Astrocyte of the spinal cord (primary cell): ENCODE data around the gene VAMP8.

Source experiments
- DNase-seq: peaks from one replicate; pipeline ENCODE4 v3.0.0; 2011; ENCODE audit warnings: low read depth, low spot score
- H3K4me3 ChIP-seq: 2 replicates; pipeline ENCODE4 v1.5.1; 2011; ENCODE audit warnings: low read depth, mild to moderate bottlenecking, low read length, moderate library complexity
- in situ Hi-C: cut with HindIII; loops from 2 replicates; pipeline ENCODE4 v1.10.0; 2017; ENCODE audit warnings: low sequenced_read_pairs
- TF ChIP-seq, protein P1 (sequence below): IDR thresholded peaks from 2 replicates; pipeline ENCODE4 v1.5.1; 2012; ENCODE audit warnings: low read depth, mild to moderate bottlenecking, low read length, inconsistent platforms

Gene VAMP8

DNA sequence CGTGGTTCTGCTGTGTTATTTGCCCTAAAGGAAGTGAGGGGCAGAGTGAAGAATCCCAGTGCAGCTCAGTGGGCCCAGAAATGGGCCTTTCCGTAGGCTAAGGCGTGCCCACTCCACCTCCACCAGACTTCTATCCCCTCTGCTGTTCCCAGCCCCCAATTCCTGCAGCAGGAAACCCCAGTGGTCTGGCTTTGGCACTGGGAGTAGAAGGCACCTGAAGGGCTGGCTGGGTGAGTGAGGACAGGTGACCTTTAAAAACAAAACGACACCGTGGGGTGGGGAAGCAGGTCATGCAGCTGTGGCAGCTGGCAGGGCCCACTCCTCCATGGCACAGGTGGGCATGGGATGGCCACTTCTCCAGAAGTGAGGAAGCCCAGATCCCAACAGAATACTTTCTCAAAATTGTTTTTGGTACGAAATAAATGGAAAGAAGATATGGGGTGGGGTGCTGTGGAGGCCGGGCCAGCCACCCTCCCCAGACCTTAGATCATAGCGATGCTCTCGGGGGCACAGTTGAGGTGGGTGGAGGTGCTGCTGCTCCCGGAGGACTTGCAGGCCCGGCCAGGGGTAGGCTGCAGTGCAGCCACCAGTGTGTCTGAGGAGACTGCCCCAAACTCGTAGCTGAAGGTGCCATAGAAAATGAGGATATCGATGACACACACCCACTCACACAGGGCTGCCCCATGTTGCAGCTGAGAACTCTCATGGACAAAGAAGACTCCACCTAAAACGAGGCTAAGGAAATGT, 21.4 kb downstream of the VAMP8 start:
- TF ChIP-seq, protein P1, sequence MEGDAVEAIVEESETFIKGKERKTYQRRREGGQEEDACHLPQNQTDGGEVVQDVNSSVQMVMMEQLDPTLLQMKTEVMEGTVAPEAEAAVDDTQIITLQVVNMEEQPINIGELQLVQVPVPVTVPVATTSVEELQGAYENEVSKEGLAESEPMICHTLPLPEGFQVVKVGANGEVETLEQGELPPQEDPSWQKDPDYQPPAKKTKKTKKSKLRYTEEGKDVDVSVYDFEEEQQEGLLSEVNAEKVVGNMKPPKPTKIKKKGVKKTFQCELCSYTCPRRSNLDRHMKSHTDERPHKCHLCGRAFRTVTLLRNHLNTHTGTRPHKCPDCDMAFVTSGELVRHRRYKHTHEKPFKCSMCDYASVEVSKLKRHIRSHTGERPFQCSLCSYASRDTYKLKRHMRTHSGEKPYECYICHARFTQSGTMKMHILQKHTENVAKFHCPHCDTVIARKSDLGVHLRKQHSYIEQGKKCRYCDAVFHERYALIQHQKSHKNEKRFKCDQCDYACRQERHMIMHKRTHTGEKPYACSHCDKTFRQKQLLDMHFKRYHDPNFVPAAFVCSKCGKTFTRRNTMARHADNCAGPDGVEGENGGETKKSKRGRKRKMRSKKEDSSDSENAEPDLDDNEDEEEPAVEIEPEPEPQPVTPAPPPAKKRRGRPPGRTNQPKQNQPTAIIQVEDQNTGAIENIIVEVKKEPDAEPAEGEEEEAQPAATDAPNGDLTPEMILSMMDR = no peak
- in situ Hi-C loops = no loop called here
- DNase-seq = no peak
- no peak overlapping the region for H3K4me3 ChIP-seq

DNA sequence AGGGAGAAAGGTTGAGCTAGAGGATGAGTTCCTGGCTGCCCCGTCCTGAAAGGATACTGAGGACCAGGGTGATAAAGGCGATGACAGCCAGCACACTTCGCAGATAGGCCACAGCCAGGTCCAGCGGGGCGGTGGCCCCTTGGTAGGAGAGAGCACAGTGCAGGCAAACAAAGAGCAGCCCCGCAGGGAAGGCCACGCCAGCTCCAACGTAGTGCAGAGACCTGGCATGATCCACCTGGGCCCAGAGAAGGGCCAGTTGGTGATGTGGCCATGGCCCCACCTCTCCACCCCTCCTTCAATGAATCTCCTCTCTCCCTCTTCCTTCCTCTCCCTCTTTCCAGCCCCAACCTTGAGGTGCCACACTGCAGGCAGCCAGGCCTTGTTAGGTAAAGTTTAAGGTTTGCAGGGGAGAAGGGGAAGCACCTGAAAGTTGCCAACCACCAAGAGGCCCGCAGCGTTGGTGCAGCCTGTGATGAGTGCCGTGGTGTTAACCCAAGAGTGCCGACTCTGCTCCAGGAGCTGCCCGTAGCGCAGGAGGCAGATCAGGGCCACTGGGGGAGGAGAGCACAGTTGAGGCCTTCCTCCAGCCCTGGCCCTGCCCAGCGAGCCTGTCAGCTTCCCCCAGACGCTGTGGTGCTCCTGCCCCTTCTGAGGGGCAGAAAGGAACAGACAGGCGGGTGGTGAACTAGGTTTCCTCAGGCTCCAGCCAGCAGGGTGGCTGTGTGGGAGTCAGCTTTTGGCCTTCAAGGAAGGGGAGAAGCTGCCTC, 22.3 kb downstream of the VAMP8 start:
- no peak for DNase-seq
- no peak overlapping the region for H3K4me3 ChIP-seq
- in situ Hi-C loops = no loop called here
- TF ChIP-seq, protein P1 = no peak

DNA sequence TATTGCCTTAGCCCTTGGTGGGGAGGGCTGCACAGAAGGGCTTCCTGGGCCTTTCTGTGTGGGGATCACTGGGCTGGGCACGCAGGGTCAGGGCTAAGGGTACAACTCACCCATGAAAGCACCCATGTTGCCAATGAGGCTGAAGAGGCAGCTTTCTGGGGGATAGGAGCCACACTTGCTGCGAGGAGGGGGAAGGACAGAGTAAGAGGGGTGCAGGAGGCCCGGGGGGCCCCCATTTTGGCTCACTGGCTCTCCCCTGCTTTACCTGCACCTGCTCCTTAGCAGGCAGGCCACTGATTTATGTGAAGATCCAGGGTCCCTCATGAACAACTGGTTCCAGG, 22.8 kb downstream of the VAMP8 start:
- TF ChIP-seq, protein P1 = no peak
- in situ Hi-C loops = no loop called here
- DNase-seq = no peak
- no peak overlapping the region for H3K4me3 ChIP-seq

DNA sequence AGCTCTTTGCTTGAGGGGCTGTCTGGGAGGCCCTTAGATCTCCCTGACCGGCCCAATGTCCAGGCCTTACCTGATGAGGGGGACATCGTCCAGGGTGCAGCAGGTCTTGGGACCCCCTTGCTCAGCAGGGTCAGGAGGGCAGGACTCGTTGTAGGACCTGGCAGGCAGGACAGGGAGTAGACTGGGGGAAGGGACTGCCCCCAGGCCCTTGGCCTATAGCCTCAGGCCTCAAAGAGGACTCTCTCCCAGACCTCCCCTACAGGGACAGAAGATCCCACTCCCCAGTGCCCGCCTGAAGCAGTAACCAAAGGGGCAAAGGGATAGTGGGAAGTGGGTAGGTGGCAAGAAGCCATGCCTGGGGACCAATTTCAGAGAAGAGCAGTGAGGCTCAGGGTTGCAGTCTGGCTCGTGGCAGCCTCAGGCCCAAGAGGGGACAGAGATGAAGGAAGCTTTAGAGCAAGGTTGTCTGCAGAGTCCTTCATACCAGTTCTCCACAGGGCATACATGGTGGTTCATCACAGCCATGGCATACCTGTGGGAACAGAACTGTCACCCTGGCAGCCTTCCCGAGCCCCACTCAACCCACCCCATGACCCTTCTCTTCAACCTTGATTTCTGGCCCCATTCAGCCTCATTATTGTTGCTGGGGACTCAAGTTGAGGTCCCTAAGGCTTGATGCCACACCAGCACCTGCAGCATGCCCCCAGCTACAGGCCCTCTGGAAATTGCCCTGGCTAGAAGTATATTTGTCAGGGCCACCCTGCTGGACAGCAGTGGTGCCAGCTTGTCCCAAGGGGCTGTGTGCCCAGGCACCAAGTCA, 23.8 kb downstream of the VAMP8 start:
- no peak for DNase-seq
- in situ Hi-C loops = no loop called here
- TF ChIP-seq, protein P1 = no peak
- H3K4me3 ChIP-seq = peak overlapping the region; percentile 80

DNA sequence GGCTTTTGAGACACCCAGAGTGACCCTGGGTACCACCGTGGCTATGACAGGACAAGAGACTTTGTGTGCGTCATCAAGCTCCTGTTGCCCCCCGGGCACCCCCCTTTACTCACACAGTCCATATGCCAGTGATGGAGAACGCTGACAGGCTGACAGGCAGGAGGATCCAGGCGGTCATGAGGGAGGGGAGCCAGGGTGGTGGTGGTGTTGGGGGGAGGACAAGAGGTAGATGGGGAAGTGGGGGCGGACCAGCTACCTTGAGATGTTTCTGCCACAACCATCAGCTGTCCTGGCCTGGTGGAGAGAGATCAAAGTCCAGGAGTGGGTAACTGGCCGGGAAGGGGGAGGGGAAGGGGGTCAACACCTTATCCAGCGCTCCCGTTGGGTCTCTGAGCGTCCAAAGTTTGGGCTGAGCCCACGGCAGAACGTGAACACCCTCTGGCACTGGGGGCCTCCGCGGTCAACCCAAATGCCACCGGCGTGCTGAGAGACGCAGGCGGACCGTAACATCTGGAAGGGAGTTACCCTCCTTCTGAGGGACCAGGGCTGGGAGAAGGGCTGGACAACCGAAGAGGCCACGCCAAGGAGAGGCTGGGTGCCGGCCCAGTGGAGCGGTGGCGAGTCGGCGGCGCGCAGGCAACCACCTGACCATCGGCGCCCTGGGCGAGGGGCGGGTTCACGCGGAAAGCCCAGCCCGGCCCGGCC, 24.5 kb downstream of the VAMP8 start:
- in situ Hi-C loops = no loop called here
- peak; percentile 37 for DNase-seq

More for the DNA sequence above, 24.5 kb downstream of the VAMP8 start:
- peak overlapping the region; percentile 80 for H3K4me3 ChIP-seq
- TF ChIP-seq, protein P1 = no peak
